GM10266 (cell line): ENCODE measurements around the gene PDGFRA.
"Not testable (repeated sequence)": the region's sequence is repeated elsewhere in the genome, so short reads cannot be mapped to it uniquely, and the experiment has no call there.

Experiments used
- DNase-seq: peaks from one replicate; pipeline ENCODE4 v3.0.0; 2012; ENCODE audit errors: extremely low spot score
- CTCF ChIP-seq: IDR thresholded peaks from 2 replicates; pipeline ENCODE4 v1.5.1; 2012; ENCODE audit warnings: mild to moderate bottlenecking, low read depth; ENCODE audit not compliant: control insufficient read depth, insufficient read depth; ENCODE audit errors: missing control alignments

Gene PDGFRA

GRCh38 chr4:54317690-54318089, 88.6 kb downstream of the PDGFRA start:
- no peak for TF ChIP-seq CTCF
- DNase-seq: no peak

- peak; percentile 73 for TF ChIP-seq CTCF
- peak; percentile 57 for DNase-seq
Measured at GRCh38 chr4:54318904-54319303, 89.8 kb downstream of the PDGFRA start.

- TF ChIP-seq CTCF: no peak
- no peak for DNase-seq
Measured at GRCh38 chr4:54320826-54321685, 92.0 kb downstream of the PDGFRA start.

- peak; percentile 73 for TF ChIP-seq CTCF
- peak; percentile 85 for DNase-seq
Measured at GRCh38 chr4:54322818-54323417, 93.8 kb downstream of the PDGFRA start.

- no peak for TF ChIP-seq CTCF
Measured at GRCh38 chr4:54330896-54331295, 101.8 kb downstream of the PDGFRA start.

GRCh38 chr4:54332542-54332941, 103.4 kb downstream of the PDGFRA start:
- TF ChIP-seq CTCF: no peak
- no peak for DNase-seq

More at GRCh38 chr4:54330896-54331295, 101.8 kb downstream of the PDGFRA start:
- no peak for DNase-seq

- no peak for TF ChIP-seq CTCF
- no peak for DNase-seq
Measured at GRCh38 chr4:54333657-54334056, 104.6 kb downstream of the PDGFRA start.

GRCh38 chr4:54334769-54335168, 105.7 kb downstream of the PDGFRA start:
- DNase-seq: not testable (repeated sequence)
